H1 (cell line): ENCODE measurements around the gene UBQLN1. TPM values are rescaled to one million over a fixed set of nuclear protein-coding genes. Genes with fewer than 3 reads are reported as not detected.

ENCODE experiments used
- CTCF ChIA-PET: fragments of 300-600 bp; sonication (Branson Sonifier 250); formaldehyde crosslinking; loops from one replicate; lab custom pipeline; 2021; ENCODE audit not compliant: partially characterized antibody; lab: Charles Lee
- POLR2A ChIA-PET: fragments of 300-600 bp; sonication (Branson Sonifier 250); formaldehyde crosslinking; loops from one replicate; lab custom pipeline; 2021; ENCODE audit warnings: inconsistent platforms; ENCODE audit not compliant: partially characterized antibody; lab: Charles Lee
- DNase-seq, 2 experiments: peaks; one replicate each; pipeline versions ENCODE4 v3.0.0 to v3.0.0-alpha.2; 2010 to 2022; ENCODE audit warnings: low spot score in 2 of 2, low read depth in 1 of 2, mixed read lengths in 1 of 2
- FAIRE-seq: peaks from 2 replicates; lab custom pipeline; 2011; peaks lifted over from hg19 to GRCh38; lab: Jason Lieb, UNC
- H2AFZ ChIP-seq: 2 replicates; pipeline ENCODE4 v1.8.1; 2012; ENCODE audit warnings: low read length, inconsistent platforms
- H2AK5ac ChIP-seq: 2 replicates; pipeline ENCODE4 v1.6.1; 2013; ENCODE audit warnings: low read depth, low read length
- H2BK120ac ChIP-seq: replicated peaks from 2 replicates; pipeline ENCODE3; 2013; ENCODE audit warnings: low read depth, low read length, inconsistent platforms
- H2BK12ac ChIP-seq: 2 replicates; pipeline ENCODE4 v1.6.1; 2013; ENCODE audit warnings: low read depth, low read length
- H2BK15ac ChIP-seq: 2 replicates; pipeline ENCODE4 v1.6.1; 2013; ENCODE audit warnings: low read length
- H2BK20ac ChIP-seq: 2 replicates; pipeline ENCODE4 v1.6.1; 2013; ENCODE audit warnings: low read length
- H2BK5ac ChIP-seq: 2 replicates; pipeline ENCODE4 v1.6.1; 2013; ENCODE audit warnings: low read depth, low read length
- H3K14ac ChIP-seq: 2 replicates; pipeline ENCODE4 v1.6.1; 2013; ENCODE audit warnings: inconsistent platforms; ENCODE audit not compliant: insufficient read length
- H3K18ac ChIP-seq: 2 replicates; pipeline ENCODE4 v1.6.1; 2013; ENCODE audit warnings: low read length; ENCODE audit errors: extremely low read depth
- H3K23ac ChIP-seq: 2 replicates; pipeline ENCODE4 v1.6.1; 2013; ENCODE audit warnings: inconsistent platforms; ENCODE audit not compliant: insufficient read length
- H3K23me2 ChIP-seq: 2 replicates; pipeline ENCODE4 v1.6.1; 2013; ENCODE audit warnings: low read depth, low read length
- H3K27ac ChIP-seq: 2 replicates; pipeline ENCODE4 v1.6.1; 2011; ENCODE audit warnings: low read depth, low read length, inconsistent platforms
- H3K27me3 ChIP-seq, 4 experiments: replicated peaks in 1 of 4; 1 replicate in 1 of 4; 2 replicates in 3 of 4; pipeline versions ENCODE4 v1.6.1 to v1.8.1; 2011 to 2013; ENCODE audit warnings: low read length in 3 of 4, mild to moderate bottlenecking in 3 of 4, inconsistent platforms in 2 of 4, mixed read lengths in 2 of 4, moderate library complexity in 1 of 4; ENCODE audit not compliant: control insufficient read depth in 3 of 4, insufficient read depth in 3 of 4; ENCODE audit errors: extremely low read depth in 1 of 4
- H3K36me3 ChIP-seq, 4 experiments: 2 replicates each; pipeline versions ENCODE4 v1.6.1 to v1.8.1; 2011 to 2013; ENCODE audit warnings: mild to moderate bottlenecking in 4 of 4, low read length in 3 of 4, moderate library complexity in 2 of 4, control low read depth in 1 of 4, inconsistent platforms in 1 of 4; ENCODE audit not compliant: insufficient read depth in 4 of 4, control insufficient read depth in 2 of 4
- H3K4ac ChIP-seq: replicated peaks from 2 replicates; pipeline ENCODE3; 2013; ENCODE audit warnings: low read length, low read depth, mixed read lengths, inconsistent platforms; ENCODE audit not compliant: insufficient read length
- H3K4me1 ChIP-seq, 4 experiments: replicated peaks in 1 of 4; 1 replicate in 1 of 4; 2 replicates in 3 of 4; pipeline versions ENCODE4 v1.6.1 to v1.8.1; 2011 to 2013; ENCODE audit warnings: low read length in 3 of 4, inconsistent platforms in 2 of 4, mixed read lengths in 1 of 4; ENCODE audit not compliant: insufficient read depth in 4 of 4, control insufficient read depth in 3 of 4
- H3K4me2 ChIP-seq, 2 experiments: 2 replicates each; pipeline versions ENCODE4 v1.6.1 to v1.8.1; 2011 to 2013; ENCODE audit warnings: low read depth in 2 of 2, low read length in 2 of 2, control low read depth in 1 of 2, inconsistent platforms in 1 of 2, mild to moderate bottlenecking in 1 of 2; ENCODE audit not compliant: insufficient read depth in 1 of 2
- H3K4me3 ChIP-seq, 4 experiments: fragments of 200-600, 300-600 bp in 1 of 4; sonication (generic), shearing (Covaris generic), sonication (Bioruptor Twin) in 1 of 4; 2 replicates each; pipeline versions ENCODE4 v1.5.1 to v1.8.1; 2011 to 2016; ENCODE audit warnings: low read length in 4 of 4, low read depth in 3 of 4, control low read depth in 2 of 4, inconsistent platforms in 2 of 4, mild to moderate bottlenecking in 2 of 4, mixed read lengths in 1 of 4, moderate library complexity in 1 of 4; ENCODE audit not compliant: insufficient read depth in 2 of 4; ENCODE audit errors: extremely low read depth in 1 of 4
- H3K56ac ChIP-seq: replicated peaks from 2 replicates; pipeline ENCODE3; 2013; ENCODE audit warnings: low read depth, mild to moderate bottlenecking, mixed read lengths, low read length, inconsistent platforms; ENCODE audit not compliant: insufficient read length
- H3K79me1 ChIP-seq: 2 replicates; pipeline ENCODE4 v1.6.1; 2013; ENCODE audit warnings: low read depth, low read length, control low read depth
- H3K79me2 ChIP-seq, 2 experiments: 2 replicates each; pipeline versions ENCODE4 v1.6.1 to v1.8.1; 2012 to 2013; ENCODE audit warnings: low read length in 2 of 2, mild to moderate bottlenecking in 2 of 2, inconsistent platforms in 1 of 2; ENCODE audit not compliant: insufficient read depth in 2 of 2, control insufficient read depth in 1 of 2
- H3K9ac ChIP-seq, 4 experiments: replicated peaks in 1 of 4; 1 replicate in 1 of 4; 2 replicates in 3 of 4; pipeline versions ENCODE4 v1.6.1 to v1.8.1; 2011 to 2013; ENCODE audit warnings: low read depth in 3 of 4, low read length in 3 of 4, control low read depth in 2 of 4, mild to moderate bottlenecking in 2 of 4, moderate library complexity in 2 of 4, inconsistent platforms in 1 of 4; ENCODE audit errors: extremely low read depth in 1 of 4
- H3K9me3 ChIP-seq, 2 experiments: 2 replicates each; pipeline versions ENCODE4 v1.6.1 to v1.8.1; 2012 to 2013; ENCODE audit warnings: mild to moderate bottlenecking in 2 of 2, moderate library complexity in 2 of 2, control low read depth in 1 of 2, inconsistent platforms in 1 of 2, low read depth in 1 of 2, low read length in 1 of 2, mixed read lengths in 1 of 2; ENCODE audit not compliant: insufficient read depth in 2 of 2
- H4K20me1 ChIP-seq, 2 experiments: replicated peaks in 1 of 2; 2 replicates each; pipeline versions ENCODE3 to v1.8.1; 2011 to 2013; ENCODE audit warnings: inconsistent platforms in 2 of 2, low read length in 2 of 2, mild to moderate bottlenecking in 1 of 2; ENCODE audit not compliant: insufficient read depth in 2 of 2, control insufficient read depth in 1 of 2
- H4K5ac ChIP-seq: 2 replicates; pipeline ENCODE4 v1.6.1; 2013; ENCODE audit warnings: low read length, low read depth, mixed read lengths, inconsistent platforms; ENCODE audit not compliant: insufficient read length
- H4K8ac ChIP-seq: 2 replicates; pipeline ENCODE4 v1.8.0; 2013; ENCODE audit warnings: mild to moderate bottlenecking, moderate library complexity, low read length, inconsistent platforms; ENCODE audit not compliant: insufficient read depth; ENCODE audit errors: extremely low read depth
- H4K91ac ChIP-seq: replicated peaks from 2 replicates; pipeline ENCODE3; 2013; ENCODE audit warnings: low read length, mixed read lengths, inconsistent platforms; ENCODE audit not compliant: insufficient read length
- ASH2L ChIP-seq: fragments of 200-600, 300-600 bp; sonication (generic); IDR thresholded peaks from one replicate; pipeline ENCODE4 v1.7.1; 2017; ENCODE audit warnings: low read length
- BACH1 ChIP-seq: IDR thresholded peaks from 2 replicates; pipeline ENCODE4 v1.6.1; 2012; ENCODE audit warnings: low read length, improper control_type of control experiment
- JUND ChIP-seq: IDR thresholded peaks from 2 replicates; pipeline ENCODE4 v1.6.1; 2011; ENCODE audit warnings: mild to moderate bottlenecking, improper control_type of control experiment, low read length
- KDM4A ChIP-seq: IDR thresholded peaks from one replicate; pipeline ENCODE4 v1.7.1; 2012; ENCODE audit warnings: low read depth, mild to moderate bottlenecking, moderate library complexity, low read length, inconsistent platforms; ENCODE audit not compliant: severe bottlenecking
- NRF1 ChIP-seq: IDR thresholded peaks from 2 replicates; pipeline ENCODE4 v1.6.1; 2011; ENCODE audit warnings: mild to moderate bottlenecking, low read depth, low read length, improper control_type of control experiment
- PHF8 ChIP-seq: fragments of 200-600 bp; sonication (generic); conservative IDR thresholded peaks from 2 replicates; pipeline ENCODE4 v1.7.1; 2012; ENCODE audit warnings: low read depth, mild to moderate bottlenecking, inconsistent platforms, low read length, moderate library complexity
- RNF2 ChIP-seq: fragments of 200-900, 300-1000 bp; sonication (generic); IDR thresholded peaks from 2 replicates; pipeline ENCODE4 v1.7.1; 2016; ENCODE audit warnings: borderline replicate concordance, low read depth, mild to moderate bottlenecking, antibody characterized with exemption, low read length; ENCODE audit not compliant: poor library complexity, severe bottlenecking; ENCODE audit errors: missing control alignments
- WGBS, 2 experiments: shearing (Covaris generic) in 1 of 2; methylation state at CpG; one replicate each; pipeline versions ENCODE4 v1.1.6 to v1.1.7; 2013 to 2015; ENCODE audit warnings: low lambda C conversion rate in 2 of 2, mixed read lengths in 2 of 2, inconsistent platforms in 1 of 2, low coverage in 1 of 2, missing lambda C conversion rate in 1 of 2; ENCODE audit not compliant: insufficient replicate concordance in 2 of 2, insufficient coverage in 1 of 2, insufficient read length in 1 of 2; ENCODE audit errors: extremely low coverage in 1 of 2, missing lambda C conversion rate in 1 of 2; 5-methylcytosine and 5-hydroxymethylcytosine counted together
- polyA plus RNA-seq, 7 experiments: library from polyadenylated mRNA; depleted of rRNA in 3 of 7; stranded (reverse) in 5 of 7; unstranded in 2 of 7; fragments of >200 nt in 5 of 7; fragments of 200-250 nt in 2 of 7; gene quantifications; 1 replicate in 5 of 7; 2 replicates in 1 of 7; 4 replicates in 1 of 7; pipeline versions ENCODE4 v1.2.1 to v1.2.3, GENCODE V29; 2011 to 2013; ENCODE audit warnings: missing spikeins in 2 of 7, mixed read lengths in 2 of 7
- total RNA-seq: library from RNA; stranded (reverse); fragmentation: NEBNext Ultra II Directional; extraction: Animal tissue kit (Norgen Biotek cat#: 25700); gene quantifications from 2 replicates; pipeline ENCODE4 v1.2.1, GENCODE V29; 2021

The UBQLN1 gene
- total and polyA plus RNA-seq, 2 of the 8 experiments (the other 6 are each of a cell fraction or from before 2014, with no cell fraction given): 62.4 to 105 TPM

GRCh38 chr9:83662933-83663332, 44.8 kb downstream of the UBQLN1 start:
- Histone ChIP-seq H3K4me2 (no peak overlapping the region), H3K56ac (no peak overlapping the region), H3K36me3 (peaks cover 8 to 70% (median 33%) of the 10 kb centered on the region in 4 experiments; a peak in 7 of 8 replicates), H2BK15ac (no peak overlapping the region), H4K20me1 (peaks cover 4 to 5% of the 10 kb centered on the region in 2 experiments), H4K91ac (no peak overlapping the region), H3K4me1 (no peaks in the 10 kb centered on the region), H2AFZ (no peak overlapping the region), H3K23ac (no peak overlapping the region), H3K9ac (no peak overlapping the region), H3K23me2 (no peaks in the 10 kb centered on the region), H2AK5ac (no peak overlapping the region), H4K5ac (no peak overlapping the region), H3K79me2 (no peaks in the 10 kb centered on the region), H3K18ac (no peak overlapping the region), H3K14ac (no peak overlapping the region), H3K4ac (no peak overlapping the region), H4K8ac (no peak overlapping the region), H2BK12ac (no peak overlapping the region), H2BK5ac (no peak overlapping the region), H3K27ac (no peak overlapping the region), H2BK120ac (no peak overlapping the region), H3K79me1 (no peaks in the 10 kb centered on the region), H3K9me3 (no peaks in the 10 kb centered on the region), H3K4me3 (no peak overlapping the region), H3K27me3 (no peaks in the 10 kb centered on the region), H2BK20ac (no peak overlapping the region)
- POLR2A ChIA-PET: interaction anchor here (1.3 kb wide), 1 partner anchor 16 kb away, joined by 4 read pairs; no protein-coding TSS in a partner anchor
- CTCF ChIA-PET: interaction anchor here (0.6 to 2.0 kb wide), 4 partner anchors 13 to 443 kb away, joined by 4 to 6 read pairs (median 4); no protein-coding TSS in a partner anchor
- WGBS, 2 experiments: 90% methylated on average over 3 of the region's 3 CpGs; no CpG with 5 or more reads in 1 of the 2 experiments
- TF ChIP-seq JUND (no peak), KDM4A (no peak), RNF2 (no peak), ASH2L (no peak), BACH1 (no peak), PHF8 (no peak), NRF1 (no peak)
- FAIRE-seq: no peak
- no peak for DNase-seq
